Limb (tissue), 2 donors: Measurements from ENCODE around the gene CDH16.
"Not testable (repeated sequence)": the region's sequence is repeated elsewhere in the genome, so short reads cannot be mapped to it uniquely, and the experiment has no call there.

Experiments
- DNase-seq, 2 donors: peaks; one replicate each; pipeline ENCODE4 v3.0.0-alpha.2; 2016; ENCODE audit errors: extremely low spot score in 2 of 2

CDH16 gene

GRCh38 chr16:66872943-66873684 lies 45.6 kb downstream of the CDH16 start:
- DNase-seq, result peak; percentile 76 to 88

GRCh38 chr16:66872559-66872942 lies 46.1 kb downstream of the CDH16 start:
- no peak for DNase-seq

GRCh38 chr16:66871840-66872239 lies 46.8 kb downstream of the CDH16 start:
- no peak for DNase-seq

GRCh38 chr16:66871363-66871762 lies 47.3 kb downstream of the CDH16 start:
- DNase-seq, result not testable (repeated sequence)

- no peak for DNase-seq
These were observed 49.3 kb downstream of the CDH16 start for GRCh38 chr16:66869424-66869823.

- no peak for DNase-seq
These were observed 55.0 kb downstream of the CDH16 start for GRCh38 chr16:66863707-66864106.

- DNase-seq, result no peak
These were observed 56.6 kb downstream of the CDH16 start for GRCh38 chr16:66862023-66862520.

GRCh38 chr16:66859397-66860068 lies 59.2 kb downstream of the CDH16 start:
- DNase-seq, result no peak

GRCh38 chr16:66858740-66859396 lies 59.8 kb downstream of the CDH16 start:
- no peak for DNase-seq
